Thyroid gland (tissue), 4 donors: ENCODE results near the gene XYLT2.

ENCODE experiments used
- CTCF ChIP-seq, 6 experiments: fragments of 200-600 bp in 3 of 6; fragments of 450-650 bp in 3 of 6; sonication (generic) in 3 of 6; IDR thresholded peaks; one replicate each; pipeline ENCODE4 v1.5.1; 2016 to 2019; ENCODE audit warnings: antibody characterized with exemption in 6 of 6, mild to moderate bottlenecking in 2 of 6, inconsistent platforms in 1 of 6, moderate library complexity in 1 of 6
- POLR2A ChIP-seq, 2 donors: fragments of 450-650 bp; IDR thresholded peaks; one replicate each; pipeline ENCODE4 v1.6.1; 2017; ENCODE audit warnings: antibody characterized with exemption in 2 of 2, mild to moderate bottlenecking in 2 of 2, moderate library complexity in 1 of 2

- TF ChIP-seq CTCF (IDR thresholded peaks at IDR 0.05) (no peak), POLR2A (IDR thresholded peaks at IDR 0.05) (no peak)
Measured at GRCh38 chr17:50312308-50312707, 33.6 kb upstream of the XYLT2 start.
